ENCODE data around the gene WDR76.
"Not testable (repeated sequence)": the region's sequence is repeated elsewhere in the genome, so short reads cannot be mapped to it uniquely, and the experiment has no call there.

WDR76 gene

DNA sequence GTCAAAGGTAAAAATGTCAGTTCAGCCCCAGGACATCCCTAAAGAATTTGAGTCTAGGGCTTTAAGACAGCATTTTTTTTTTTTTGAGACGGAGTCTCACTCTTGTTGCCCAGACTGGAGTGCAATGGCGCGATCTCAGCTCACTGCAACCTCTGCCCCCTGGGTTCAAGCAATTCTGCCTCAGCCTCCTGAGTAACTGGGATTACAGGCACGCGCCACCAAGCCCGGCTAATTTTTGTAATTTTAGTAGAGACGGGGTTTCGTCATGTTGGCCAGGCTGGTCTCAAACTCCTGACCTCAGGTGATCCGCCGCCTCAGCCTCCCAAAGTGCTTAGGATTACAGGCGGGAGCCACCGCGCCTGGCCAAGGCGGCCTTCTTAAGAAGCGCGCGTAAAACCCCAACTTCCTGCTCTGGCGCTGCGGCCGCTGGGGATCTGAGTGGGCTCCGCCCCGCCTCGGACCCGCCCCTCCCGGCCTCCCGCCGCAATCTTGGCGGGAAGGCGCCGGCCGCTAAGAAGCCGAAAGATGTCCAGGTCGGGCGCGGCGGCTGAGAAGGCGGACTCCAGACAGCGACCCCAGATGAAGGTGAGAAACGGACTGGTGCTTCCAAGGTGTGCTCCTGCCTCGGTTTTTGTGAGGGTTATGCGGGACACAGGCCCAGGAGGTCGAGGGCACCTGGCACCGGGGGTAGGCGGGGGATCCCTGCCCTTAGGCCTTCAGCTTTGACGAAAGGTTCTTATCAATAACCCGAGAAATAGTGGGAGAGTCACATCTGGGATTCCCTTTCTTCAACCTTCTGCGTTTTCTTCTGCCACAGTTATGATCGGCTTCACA, at the start of gene WDR76:
WDR76 (plus strand) TSS at position 495 of the 834 bp plus-strand sequence; CDS start at position 526, 31 bp downstream.
- peak; percentile 65 for DNase-seq

GRCh38 chr15:43777267-43777914, 49.4 kb upstream of the WDR76 start:
- peak; percentile 85 for DNase-seq

DNA sequence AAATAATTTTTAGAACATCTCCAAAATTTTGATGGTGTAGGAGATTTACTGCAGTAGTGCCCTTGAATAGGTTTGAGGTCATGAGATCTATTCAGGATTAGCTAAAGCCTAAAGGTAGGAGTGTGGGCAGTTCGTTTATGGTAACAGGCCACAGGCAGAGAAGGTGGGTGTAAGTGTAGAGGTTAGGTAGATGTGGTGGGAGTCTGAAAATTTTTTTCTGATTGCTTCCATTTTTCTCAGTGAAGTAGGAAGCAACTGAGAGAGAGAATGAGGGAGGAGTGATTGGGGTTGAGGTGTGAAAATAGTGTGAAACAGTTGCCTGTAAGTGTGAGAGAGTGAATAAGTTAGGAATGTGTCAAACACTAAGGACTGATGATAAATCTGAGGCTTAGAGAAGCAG, 47.8 kb upstream of the WDR76 start:
- DNase-seq, result no peak

GRCh38 chr15:43789409-43789808, 37.4 kb upstream of the WDR76 start:
- DNase-seq, result no peak

DNA sequence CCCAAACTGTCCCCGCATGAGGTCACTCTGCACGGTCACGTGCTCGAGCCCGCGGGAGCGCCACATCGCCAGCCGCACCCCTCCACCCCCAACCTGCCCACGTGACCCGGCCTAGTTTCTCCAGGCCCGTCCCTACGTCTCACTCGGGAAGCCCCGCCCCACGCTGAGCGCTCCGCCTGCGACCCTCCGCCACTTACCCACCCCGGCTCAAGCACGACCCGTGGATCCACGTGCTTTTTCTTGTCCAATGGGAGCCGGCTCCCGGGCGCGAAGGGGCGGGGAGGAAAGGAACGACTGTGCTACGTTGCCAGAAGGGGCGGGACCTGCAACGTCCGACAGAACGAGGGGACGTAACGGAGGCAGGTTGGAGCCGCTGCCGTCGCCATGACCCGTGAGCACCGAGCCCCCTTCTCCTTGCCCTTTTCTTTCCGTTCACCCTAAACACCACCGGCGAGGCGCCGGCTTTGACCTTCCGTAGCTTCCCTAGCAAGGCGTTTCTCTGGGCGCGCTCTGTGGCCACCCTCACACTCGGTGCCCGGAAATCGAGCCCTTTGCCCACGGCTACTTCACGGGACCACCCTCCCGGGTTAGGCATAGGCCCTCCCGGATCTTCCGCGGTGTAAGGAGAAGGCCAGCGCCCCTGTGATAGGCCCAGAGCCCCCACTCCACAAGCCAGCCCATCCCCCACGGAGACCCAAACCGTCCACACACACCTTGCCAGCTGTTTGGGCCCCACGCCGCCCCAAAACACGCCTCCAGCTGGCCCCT, 34.6 kb upstream of the WDR76 start, which contains the start of gene SERF2:
SERF2 (plus strand) TSS at position 328 of the 768 bp plus-strand sequence; CDS start at position 385, 57 bp downstream.
- DNase-seq, result peak; percentile 100

GRCh38 chr15:43792761-43793476, 33.9 kb upstream of the WDR76 start:
- DNase-seq, result peak; percentile 27

- DNase-seq, result no peak
Observed at GRCh38 chr15:43793647-43794046, 33.2 kb upstream of the WDR76 start.

DNA sequence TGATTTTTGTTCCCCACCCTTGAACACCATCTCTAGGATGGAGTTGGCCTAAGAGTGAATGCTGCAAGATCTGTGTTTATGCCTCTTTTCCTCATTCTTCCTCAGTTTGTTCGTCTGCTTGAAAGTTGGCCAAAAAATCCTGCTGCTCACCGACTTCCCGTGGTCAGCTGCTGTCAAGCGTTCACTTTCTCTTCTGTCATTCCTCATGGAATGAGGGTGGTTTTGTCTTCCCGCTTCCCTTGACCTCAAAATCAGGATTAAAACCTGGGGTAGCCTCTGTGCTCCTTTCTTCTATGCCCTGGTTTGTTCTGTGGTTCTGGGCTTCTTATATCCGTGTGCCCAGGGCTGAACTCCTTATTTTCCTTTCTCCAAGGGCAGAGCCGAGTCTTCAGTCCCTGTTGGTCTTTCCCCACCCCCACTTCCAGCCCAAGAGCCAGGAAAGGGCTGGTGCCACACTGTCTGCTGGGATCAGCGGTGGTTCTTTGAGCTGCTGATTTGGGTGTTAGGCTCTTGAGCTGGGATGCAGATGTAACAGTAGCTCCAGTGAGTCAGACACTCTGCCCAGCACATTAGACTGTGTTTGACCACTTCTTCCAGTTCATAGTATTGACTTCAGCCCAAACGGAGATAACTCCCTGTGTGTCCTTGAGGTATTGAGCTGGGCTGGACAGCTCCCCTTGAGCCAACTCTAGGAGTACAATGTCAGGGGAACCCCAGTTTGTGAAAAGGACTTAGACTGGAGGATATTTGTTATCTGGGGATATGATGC, 32.3 kb upstream of the WDR76 start:
- no peak for DNase-seq

GRCh38 chr15:43795197-43795596, 31.6 kb upstream of the WDR76 start:
- no peak for DNase-seq

DNA sequence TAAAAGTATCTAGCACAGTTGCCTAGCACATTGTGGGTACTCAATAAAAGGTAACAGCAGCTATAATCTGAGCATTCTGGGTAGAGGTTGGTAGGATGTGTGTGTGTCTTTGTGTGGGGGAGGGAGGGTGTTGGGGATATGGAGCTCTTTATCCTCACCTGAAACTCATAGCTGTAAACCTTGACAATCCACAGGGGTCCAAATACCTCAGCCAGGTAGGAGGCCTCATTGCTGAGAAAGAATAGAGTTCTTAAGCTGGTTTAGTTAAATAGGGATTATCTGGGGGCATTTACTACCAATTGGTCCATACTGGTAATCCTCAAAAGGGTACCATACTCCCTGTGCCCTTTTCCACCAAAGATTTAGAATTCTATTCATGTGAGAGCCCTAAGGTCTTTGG, 30.8 kb upstream of the WDR76 start:
- DNase-seq, result no peak

- DNase-seq, result no peak
Observed at GRCh38 chr15:43796566-43796965, 30.2 kb upstream of the WDR76 start.

DNA sequence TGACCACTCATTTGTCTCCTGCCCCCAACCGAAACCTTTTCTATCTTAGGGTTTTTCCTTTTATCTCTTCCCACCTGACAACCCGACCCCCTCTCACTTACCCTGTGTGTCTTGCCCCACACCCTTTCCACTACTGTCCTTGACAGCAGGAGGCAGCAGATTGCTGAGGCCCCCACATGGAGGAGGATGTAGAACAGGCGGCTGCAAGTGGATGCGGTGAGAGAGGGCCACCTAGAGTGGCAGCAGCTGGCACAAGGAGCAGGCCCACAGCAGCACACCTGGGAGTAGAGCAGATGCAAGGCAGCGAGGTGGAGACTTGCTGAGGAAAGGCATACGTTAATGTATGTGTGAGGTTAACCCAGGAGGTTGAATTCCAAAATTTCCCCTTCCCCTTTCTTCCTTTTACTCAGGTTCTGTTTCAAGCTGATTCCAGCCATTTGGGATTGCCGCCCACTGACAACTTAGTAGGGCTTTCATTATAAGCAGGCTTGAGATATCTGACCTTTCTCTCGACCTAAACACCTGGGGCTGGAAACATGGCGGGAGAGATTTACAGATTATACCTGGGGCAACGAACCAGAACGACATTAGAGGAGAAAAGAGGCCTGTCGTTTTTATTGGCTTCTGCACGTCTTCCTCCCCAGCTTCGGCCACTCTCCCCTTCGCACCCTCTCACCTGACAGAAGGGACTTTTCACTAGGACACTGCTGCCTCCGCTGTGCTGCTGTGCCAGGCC, 27.4 kb upstream of the WDR76 start:
- no peak for DNase-seq

GRCh38 chr15:43799945-43800285, 26.9 kb upstream of the WDR76 start, which contains the start of gene SERINC4:
SERINC4 (minus strand) TSS chr15:43800220; CDS start chr15:43799986, 234 bp downstream.
- no peak for DNase-seq

DNA sequence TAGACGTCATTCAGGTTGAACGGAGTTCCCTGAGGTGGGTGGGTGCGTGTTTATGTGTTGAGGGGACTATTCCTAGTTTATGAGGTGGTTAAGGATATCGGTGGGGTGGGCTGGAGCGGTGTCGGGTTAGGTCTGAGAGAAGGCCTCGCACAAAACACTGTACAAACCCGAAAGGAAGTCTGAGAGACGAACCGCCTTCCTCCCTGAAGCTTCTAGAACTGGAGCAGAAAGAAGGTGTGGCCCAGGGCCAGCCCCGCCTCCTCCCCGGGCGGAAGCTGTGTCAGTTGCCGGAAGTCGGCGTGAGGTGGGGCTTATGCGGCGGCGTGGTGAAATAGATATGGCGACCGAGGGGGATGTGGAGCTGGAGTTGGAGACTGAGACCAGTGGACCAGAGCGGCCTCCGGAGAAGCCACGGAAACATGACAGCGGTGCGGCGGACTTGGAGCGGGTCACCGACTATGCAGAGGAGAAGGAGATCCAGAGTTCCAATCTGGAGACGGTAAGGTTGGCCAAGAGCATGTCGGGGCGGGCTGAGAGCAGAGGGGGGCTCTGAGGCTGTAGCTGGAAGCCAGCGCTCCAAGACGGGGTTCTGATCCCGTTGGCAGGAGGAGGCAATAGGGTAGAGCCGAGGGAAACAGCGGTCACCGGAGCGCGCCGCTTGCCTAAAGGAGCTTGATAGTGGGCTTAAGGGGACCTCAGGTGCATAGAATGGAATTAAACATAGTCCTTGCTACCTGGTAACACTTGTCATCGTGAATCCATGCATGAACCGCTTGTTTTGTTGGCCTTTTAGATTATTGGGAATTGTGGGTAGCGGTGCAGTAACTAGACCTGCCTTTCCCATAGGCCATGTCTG, 26.3 kb upstream of the WDR76 start, which contains the start of gene HYPK:
HYPK (plus strand) TSS at position 314 of the 856 bp plus-strand sequence; CDS start at position 338, 24 bp downstream.
- peak; percentile 93 for DNase-seq

DNA sequence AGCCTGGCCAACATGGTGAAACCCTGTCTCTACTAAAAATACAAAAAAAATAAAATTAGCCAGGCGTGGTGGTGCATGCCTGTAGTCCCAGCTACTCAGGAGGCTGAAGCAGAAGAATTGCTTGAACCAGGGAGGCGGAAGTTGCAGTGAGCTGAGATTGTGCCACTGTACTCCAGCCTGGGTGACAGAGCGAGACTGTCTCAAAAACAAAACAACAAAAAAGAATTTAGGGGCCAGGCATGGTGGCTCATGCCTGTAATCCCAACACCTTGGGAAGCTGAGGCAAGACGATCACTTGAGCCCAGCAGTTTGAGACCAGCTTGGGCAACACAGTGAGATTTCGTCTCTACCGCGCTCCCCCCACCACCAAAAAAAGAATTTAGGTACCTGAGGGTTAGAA, 24.1 kb upstream of the WDR76 start:
- DNase-seq, result not testable (repeated sequence)

- DNase-seq, result no peak
Observed at GRCh38 chr15:43808435-43808950, 18.3 kb upstream of the WDR76 start.

DNA sequence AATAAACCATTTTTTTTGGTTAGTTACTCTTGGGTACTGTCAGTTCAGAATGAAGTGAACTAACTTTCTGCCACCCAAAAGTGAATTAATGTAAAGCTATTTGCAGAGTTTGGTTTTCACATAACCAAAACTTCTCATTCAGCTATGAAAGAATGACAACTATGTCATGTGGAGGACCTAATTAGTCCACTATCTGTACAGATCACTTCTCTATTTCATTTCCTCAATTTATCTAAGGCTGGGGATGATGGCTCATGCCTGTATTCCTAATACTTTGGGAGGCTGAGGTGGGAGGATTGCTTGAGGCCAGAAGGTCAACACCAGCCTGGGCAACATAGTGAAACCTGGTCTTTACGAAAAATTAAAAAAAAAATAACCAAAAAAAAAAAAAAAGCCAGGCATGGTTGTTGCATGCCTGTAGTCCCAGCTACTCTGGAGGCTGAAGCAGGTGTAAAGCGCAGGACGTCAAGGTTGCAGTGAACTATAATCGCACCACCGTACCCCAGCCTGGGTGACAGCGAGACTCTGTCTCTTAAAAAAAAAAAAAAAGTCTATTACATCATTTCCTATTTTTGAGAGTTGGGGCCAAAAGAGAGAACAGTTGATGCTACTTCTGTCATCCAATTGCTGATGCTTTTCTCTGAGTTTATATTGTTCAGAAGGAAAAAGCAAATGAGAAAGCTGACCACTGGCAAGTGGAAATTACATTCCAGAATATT, 17.7 kb upstream of the WDR76 start:
- no peak for DNase-seq

GRCh38 chr15:43815064-43815463, 11.7 kb upstream of the WDR76 start:
- not testable (repeated sequence) for DNase-seq

GRCh38 chr15:43821505-43821904, 5.3 kb upstream of the WDR76 start:
- no peak for DNase-seq

All from activated naive CD4-positive, alpha-beta T cell treated with anti-CD3 and anti-CD28 coated beads, Interleukin-2, amount 50 U/mL, for 16 hours (primary cell).